HG03354 (cell line): ENCODE results near the gene MED19.
A peak's percentile ranks its signal among the peaks of the same experiment; 100 is the strongest.

Experiments used
- ATAC-seq: cut with Tn5 transposase; IDR thresholded peaks from one replicate; pipeline ENCODE4 v1.9.1; 2021; ENCODE audit warnings: mild to moderate bottlenecking; ENCODE audit not compliant: unreplicated experiment, poor library complexity, severe bottlenecking

Gene MED19

GRCh38 chr11:57657194-57658022, 54.6 kb downstream of the MED19 start, which contains the start of gene CLP1:
TSS of gene CLP1 (plus strand) at chr11:57657762. CDS start at chr11:57659477, 1,715 bp downstream.
- ATAC-seq, result peak; percentile 99

GRCh38 chr11:57656885-57657193, 55.2 kb downstream of the MED19 start:
- no peak for ATAC-seq
